Stimulated activated CD8-positive, alpha-beta memory T cell treated with anti-CD3 and anti-CD28 coated beads, Interleukin-15, amount 100 ng/mL, for 24 hours (primary cell): ENCODE data around the gene TMEM171.

Source experiments
- DNase-seq: peaks from one replicate; pipeline ENCODE4 v3.0.0-alpha.2; 2020; ENCODE audit warnings: low read depth

Gene TMEM171

GRCh38 chr5:73151766-73152410 lies 31.5 kb downstream of the TMEM171 start:
- no peak for DNase-seq

- no peak for DNase-seq
Measured at GRCh38 chr5:73152411-73153388, 32.3 kb downstream of the TMEM171 start.

GRCh38 chr5:73153513-73153912 lies 33.1 kb downstream of the TMEM171 start:
- DNase-seq, result no peak

- no peak for DNase-seq
Measured at GRCh38 chr5:73154208-73155006, 34.0 kb downstream of the TMEM171 start.

GRCh38 chr5:73155271-73156222 lies 35.2 kb downstream of the TMEM171 start:
- DNase-seq, result no peak

GRCh38 chr5:73157414-73158303 lies 37.3 kb downstream of the TMEM171 start:
- no peak for DNase-seq

- DNase-seq, result no peak
Measured at GRCh38 chr5:73158313-73158712, 37.9 kb downstream of the TMEM171 start.

GRCh38 chr5:73160239-73160671 lies 39.9 kb downstream of the TMEM171 start:
- no peak for DNase-seq

- DNase-seq, result no peak
Measured at GRCh38 chr5:73170522-73170921, 50.1 kb downstream of the TMEM171 start.

GRCh38 chr5:73171495-73171894 lies 51.1 kb downstream of the TMEM171 start:
- no peak for DNase-seq

GRCh38 chr5:73172951-73173350 lies 52.6 kb downstream of the TMEM171 start, which contains the start of gene TMEM174:
TMEM174 (plus strand) TSS chr5:73173193; CDS start chr5:73173244, 51 bp downstream.
- DNase-seq, result no peak

- no peak for DNase-seq
Measured at GRCh38 chr5:73174100-73174815, 53.9 kb downstream of the TMEM171 start.

- no peak for DNase-seq
Measured at GRCh38 chr5:73176250-73176649, 55.9 kb downstream of the TMEM171 start.

- DNase-seq, result no peak
Measured at GRCh38 chr5:73178265-73178664, 57.9 kb downstream of the TMEM171 start.

- no peak for DNase-seq
Measured at GRCh38 chr5:73179730-73180129, 59.4 kb downstream of the TMEM171 start.

- no peak for DNase-seq
Measured at GRCh38 chr5:73180566-73180965, 60.2 kb downstream of the TMEM171 start.
